ENCODE data around the gene SH3PXD2A.

GRCh38 chr10:103722632-103723031, 132.7 kb downstream of the SH3PXD2A start:
- TF ChIP-seq CTCF (IDR thresholded peaks at IDR 0.05) (no peak), POLR2A (IDR thresholded peaks at IDR 0.05) (no peak)
